Panc1 (cell line): ENCODE data around the gene GRIP2. TPM values are rescaled to one million over a fixed set of nuclear protein-coding genes. Genes with fewer than 3 reads are reported as not detected.

Experiments
- ATAC-seq: fragments of 200-7000 bp; cut with Tn5 transposase; 2 replicates; pipeline ENCODE4 v1.9.1; 2020; ENCODE audit warnings: mild to moderate bottlenecking, moderate library complexity
- BruUV-seq: library from RNA; stranded (reverse); fragments of 400-500 nt; replicated peaks from 2 replicates; lab custom pipeline; 2021; lab: Mats Ljungman, UMichigan
- CTCF ChIA-PET: fragments of 300-600 bp; sonication (Branson Sonifier 250); formaldehyde crosslinking; loops from one replicate; lab custom pipeline; 2022; ENCODE audit warnings: antibody characterized with exemption; lab: Charles Lee
- POLR2A ChIA-PET: fragments of 300-600 bp; sonication (Branson Sonifier 250); formaldehyde crosslinking; loops from one replicate; lab custom pipeline; 2022; ENCODE audit warnings: antibody characterized with exemption; lab: Charles Lee
- DNase-seq: peaks from one replicate; pipeline ENCODE4 v3.0.0-alpha.2; 2010; ENCODE audit warnings: low read depth, low spot score
- H3K27ac ChIP-seq: 2 replicates; pipeline ENCODE4 v1.5.1; 2011; ENCODE audit warnings: mild to moderate bottlenecking, low read length, inconsistent platforms
- H3K27me3 ChIP-seq: fragments of 200-500 bp; sonication (Bioruptor generic); 2 replicates; pipeline ENCODE4 v1.6.0; 2014; ENCODE audit warnings: low read length, inconsistent platforms; ENCODE audit not compliant: control insufficient read depth, insufficient read depth
- H3K36me3 ChIP-seq: fragments of 200-500 bp; sonication (Bioruptor generic); 2 replicates; pipeline ENCODE4 v1.5.1; 2014; ENCODE audit warnings: inconsistent platforms, mild to moderate bottlenecking, low read length, moderate library complexity; ENCODE audit not compliant: control insufficient read depth, insufficient read depth
- H3K4me1 ChIP-seq: 2 replicates; pipeline ENCODE4 v1.5.1; 2011; ENCODE audit warnings: inconsistent platforms, mild to moderate bottlenecking, low read length, moderate library complexity; ENCODE audit not compliant: control insufficient read depth, insufficient read depth
- H3K4me3 ChIP-seq, 2 experiments: 2 replicates each; pipeline ENCODE4 v1.5.1; 2011 to 2012; ENCODE audit warnings: low read depth in 2 of 2, low read length in 2 of 2, mild to moderate bottlenecking in 2 of 2, inconsistent platforms in 1 of 2, moderate library complexity in 1 of 2
- H3K9me3 ChIP-seq: fragments of 200-500 bp; sonication (Bioruptor generic); 2 replicates; pipeline ENCODE4 v1.5.1; 2014; ENCODE audit warnings: low read depth, mild to moderate bottlenecking, inconsistent platforms, low read length, moderate library complexity; ENCODE audit not compliant: control insufficient read depth, insufficient read depth
- CTCF ChIP-seq: fragments of 450-650 bp; IDR thresholded peaks from 2 replicates; pipeline ENCODE4 v1.5.1; 2017; ENCODE audit warnings: mild to moderate bottlenecking
- POLR2AphosphoS5 ChIP-seq: IDR thresholded peaks from 2 replicates; pipeline ENCODE4 v1.6.1; 2012; ENCODE audit warnings: mild to moderate bottlenecking, low read depth, low read length, moderate library complexity
- REST ChIP-seq, 2 experiments: IDR thresholded peaks; 2 replicates each; pipeline ENCODE4 v1.6.1; 2011 to 2012; ENCODE audit warnings: low read depth in 2 of 2, control low read depth in 1 of 2, low read length in 1 of 2, mild to moderate bottlenecking in 1 of 2, moderate library complexity in 1 of 2; ENCODE audit not compliant: insufficient read depth in 1 of 2
- SIN3A ChIP-seq: IDR thresholded peaks from 2 replicates; pipeline ENCODE4 v1.6.1; 2012; ENCODE audit warnings: low read depth, mild to moderate bottlenecking, low read length, moderate library complexity, borderline replicate concordance; ENCODE audit not compliant: insufficient read depth
- TCF7L2 ChIP-seq: IDR thresholded peaks from 2 replicates; pipeline ENCODE4 v1.6.1; 2011; ENCODE audit warnings: mild to moderate bottlenecking, low read depth, low read length, inconsistent platforms
- in situ Hi-C: cut with HindIII; loops from 2 replicates; pipeline ENCODE4 v1.10.0; 2016; ENCODE audit warnings: low sequenced_read_pairs, low pct_unique_long_range_greater_than_20kb
- intact Hi-C: fragments of 100-400 bp; cut with micrococcal nuclease; formaldehyde crosslinking; loops from one replicate; pipeline ENCODE4 v1.10.0; 2022; ENCODE audit not compliant: unreplicated experiment
- total RNA-seq: library from RNA; stranded (reverse); gene quantifications from one replicate; pipeline ENCODE4 v1.2.1, GENCODE V29; 2021; ENCODE audit not compliant: unreplicated experiment

GRIP2 gene
- total RNA-seq, 1 experiment from 2014 or later, result 6.5 TPM

DNA sequence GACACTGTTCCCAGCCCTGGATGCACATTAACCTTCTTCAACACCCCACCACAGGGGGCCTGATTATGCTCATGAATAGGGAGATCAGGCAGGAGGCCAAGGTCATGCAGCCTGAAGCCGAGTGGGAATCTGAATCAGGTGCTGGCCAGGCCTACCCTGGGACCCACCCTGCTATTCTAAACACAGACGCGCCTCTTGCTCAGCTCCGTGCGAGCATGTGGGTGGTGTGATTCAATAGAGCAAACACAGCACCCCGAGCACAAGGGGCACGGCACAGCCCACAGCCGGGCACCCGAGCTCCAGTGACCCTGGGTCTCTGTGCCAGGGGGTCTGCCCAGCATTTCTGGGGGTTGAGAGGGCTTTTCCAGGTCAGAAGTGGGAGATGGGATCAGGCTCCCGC is 24.6 kb upstream of the GRIP2 start:
- in situ Hi-C loops, result no loop called here
- H3K27ac ChIP-seq, result no peak overlapping the region
- DNase-seq, result no peak

GRCh38 chr3:14563946-14564539 is 23.9 kb upstream of the GRIP2 start:
- in situ Hi-C loops, result no loop called here
- H3K27me3 ChIP-seq, result no peaks in the 10 kb centered on the region
- DNase-seq, result no peak
- ATAC-seq, result no peak
- H3K27ac ChIP-seq, result no peak overlapping the region
- BruUV-seq, result no TSS peak
- no peaks in the 10 kb centered on the region for H3K36me3 ChIP-seq
- ChIA-PET POLR2A (no interaction called here), CTCF (no interaction called here)
- intact Hi-C loops, result no loop called here
- TF ChIP-seq CTCF (no peak), POLR2AphosphoS5 (no peak), REST (IDR thresholded peaks at IDR 0.05; ENCODE audit: insufficient read depth in 1 of 2, low read depth in 2 of 2, low read length in 1 of 2) (no peak), SIN3A (no peak), TCF7L2 (no peak)
- no peak overlapping the region for H3K4me3 ChIP-seq
- peaks cover 10% of the 10 kb centered on the region for H3K4me1 ChIP-seq
- no peaks in the 10 kb centered on the region for H3K9me3 ChIP-seq

More for the DNA sequence above, 24.6 kb upstream of the GRIP2 start:
- CTCF ChIA-PET, result no interaction called here
- no peaks in the 10 kb centered on the region for H3K27me3 ChIP-seq
- POLR2A ChIA-PET, result no interaction called here
- H3K9me3 ChIP-seq, result no peaks in the 10 kb centered on the region
- no peaks in the 10 kb centered on the region for H3K36me3 ChIP-seq
- TF ChIP-seq TCF7L2 (no peak), SIN3A (no peak), POLR2AphosphoS5 (no peak), REST (IDR thresholded peaks at IDR 0.05; ENCODE audit: insufficient read depth in 1 of 2, low read depth in 2 of 2, low read length in 1 of 2) (no peak), CTCF (no peak)
- ATAC-seq, result no peak
- intact Hi-C loops, result no loop called here
- no TSS peak for BruUV-seq
- H3K4me3 ChIP-seq, result no peak overlapping the region
- H3K4me1 ChIP-seq, result peaks cover 10% of the 10 kb centered on the region
